Measurements from ENCODE around the gene PRKCH.

DNA sequence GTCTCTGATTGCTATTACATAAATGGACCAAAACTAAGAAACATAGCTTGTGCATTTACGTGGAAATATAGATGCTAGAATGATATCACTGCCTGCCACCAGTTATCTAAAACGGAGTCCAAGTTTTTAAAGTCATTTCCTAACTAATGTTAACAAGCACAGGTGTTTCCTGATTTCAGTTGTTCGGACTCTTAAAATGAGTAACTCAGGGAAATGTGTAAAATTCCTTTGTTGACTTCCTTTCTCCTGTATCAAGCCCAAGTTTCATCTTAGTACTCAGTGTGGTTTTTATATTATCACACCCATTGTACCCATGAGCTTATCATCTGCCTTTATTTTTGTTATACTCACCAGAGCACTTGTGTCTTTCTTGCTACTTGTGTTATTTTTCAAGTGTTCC lies 13.2 kb upstream of the PRKCH start:
- no peak for TF ChIP-seq EZH2 (IDR thresholded peaks at IDR 0.05; ENCODE audit: borderline replicate concordance, low read depth, low read length, severe bottlenecking)
- TF ChIP-seq, protein P1, sequence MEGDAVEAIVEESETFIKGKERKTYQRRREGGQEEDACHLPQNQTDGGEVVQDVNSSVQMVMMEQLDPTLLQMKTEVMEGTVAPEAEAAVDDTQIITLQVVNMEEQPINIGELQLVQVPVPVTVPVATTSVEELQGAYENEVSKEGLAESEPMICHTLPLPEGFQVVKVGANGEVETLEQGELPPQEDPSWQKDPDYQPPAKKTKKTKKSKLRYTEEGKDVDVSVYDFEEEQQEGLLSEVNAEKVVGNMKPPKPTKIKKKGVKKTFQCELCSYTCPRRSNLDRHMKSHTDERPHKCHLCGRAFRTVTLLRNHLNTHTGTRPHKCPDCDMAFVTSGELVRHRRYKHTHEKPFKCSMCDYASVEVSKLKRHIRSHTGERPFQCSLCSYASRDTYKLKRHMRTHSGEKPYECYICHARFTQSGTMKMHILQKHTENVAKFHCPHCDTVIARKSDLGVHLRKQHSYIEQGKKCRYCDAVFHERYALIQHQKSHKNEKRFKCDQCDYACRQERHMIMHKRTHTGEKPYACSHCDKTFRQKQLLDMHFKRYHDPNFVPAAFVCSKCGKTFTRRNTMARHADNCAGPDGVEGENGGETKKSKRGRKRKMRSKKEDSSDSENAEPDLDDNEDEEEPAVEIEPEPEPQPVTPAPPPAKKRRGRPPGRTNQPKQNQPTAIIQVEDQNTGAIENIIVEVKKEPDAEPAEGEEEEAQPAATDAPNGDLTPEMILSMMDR (IDR thresholded peaks at IDR 0.05; ENCODE audit: borderline replicate concordance, extremely low read depth, low read length, poor library complexity, severe bottlenecking): no peak
